HG03045 (cell line): ENCODE results near the gene MX1.
A peak's percentile ranks its signal among the peaks of the same experiment; 100 is the strongest.

Experiments
- ATAC-seq: cut with Tn5 transposase; IDR thresholded peaks from one replicate; pipeline ENCODE4 v1.9.1; 2021; ENCODE audit warnings: mild to moderate bottlenecking, moderate library complexity; ENCODE audit not compliant: unreplicated experiment

MX1 gene

GRCh38 chr21:41458559-41458958 is 32.5 kb downstream of the MX1 start:
- ATAC-seq = no peak

DNA sequence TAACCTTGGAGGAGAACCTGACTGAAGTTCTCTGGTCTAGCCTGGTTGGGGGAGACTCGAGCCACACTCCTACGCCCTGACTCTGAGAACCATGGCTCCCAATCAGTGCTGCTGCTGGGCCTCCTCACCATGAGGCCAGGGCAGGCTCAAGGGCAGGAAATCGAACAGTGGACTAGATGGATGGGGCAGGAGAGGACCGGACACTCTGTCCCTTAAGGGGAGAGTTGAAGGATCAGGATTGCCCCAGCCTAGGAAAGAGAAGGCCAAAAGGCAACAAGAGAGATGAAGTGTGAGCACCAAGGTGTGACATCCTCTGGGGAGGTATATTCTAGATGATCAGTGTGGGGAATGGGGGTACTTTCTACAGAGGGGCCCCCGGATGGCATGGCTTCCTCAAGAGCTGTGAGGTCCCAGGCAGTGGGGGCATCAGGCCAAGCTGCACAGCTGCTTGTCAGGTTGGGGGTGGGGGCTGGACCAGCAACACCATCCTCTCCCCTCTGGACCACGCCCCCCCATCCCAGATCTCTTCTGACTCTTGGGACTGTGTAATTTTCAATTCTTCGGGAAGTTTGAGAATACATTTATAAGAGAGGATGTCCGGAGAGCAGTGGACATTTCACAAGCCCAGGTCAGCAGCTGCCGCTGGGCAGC is 34.0 kb downstream of the MX1 start:
- peak; percentile 11 for ATAC-seq

DNA sequence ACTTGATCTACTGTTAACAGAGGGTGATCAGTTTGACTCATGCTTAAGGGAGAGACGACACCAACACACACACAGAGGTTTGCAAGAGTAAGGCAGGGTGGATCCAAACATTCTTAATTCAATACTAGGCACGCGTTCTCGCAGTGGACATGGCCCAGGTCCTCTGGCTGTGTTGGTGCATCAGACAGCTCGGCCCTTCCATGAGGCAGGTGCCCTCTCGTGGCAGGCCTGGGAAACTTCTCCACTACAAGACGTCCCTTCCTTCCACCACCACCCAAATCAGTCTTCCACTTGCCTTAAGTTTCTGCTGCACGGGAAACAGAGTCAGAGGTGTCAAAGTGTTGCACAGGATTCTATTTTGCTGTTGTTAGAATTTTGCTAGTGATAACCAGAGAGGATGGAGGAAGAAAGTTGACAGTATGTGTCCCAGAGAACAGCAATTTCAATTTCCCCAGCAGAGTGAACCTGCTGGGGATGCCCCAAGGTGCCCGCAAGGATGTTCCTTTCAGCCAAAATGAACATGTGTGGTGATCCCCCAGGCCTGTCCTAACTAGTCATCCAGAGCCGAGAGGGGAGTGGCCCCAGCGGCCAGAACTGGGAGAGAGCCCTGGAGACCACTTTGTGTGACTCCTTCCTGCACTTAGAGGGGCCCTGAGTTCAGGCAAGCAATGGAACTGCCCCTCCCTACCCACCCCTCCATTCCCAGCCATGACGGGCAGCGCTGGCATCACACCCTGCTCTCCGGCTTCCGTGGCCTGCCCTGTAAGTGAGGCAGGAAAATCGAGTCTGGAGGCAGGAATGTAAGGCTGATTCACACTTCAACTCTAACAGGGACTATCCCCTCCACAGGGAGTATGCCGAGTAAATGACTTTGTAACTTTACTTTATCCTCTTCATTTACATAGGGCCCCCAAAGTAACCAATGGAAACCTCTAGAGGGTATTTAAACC is 34.8 kb downstream of the MX1 start:
- peak; percentile 61 for ATAC-seq

- no peak for ATAC-seq
These were observed 39.2 kb downstream of the MX1 start for GRCh38 chr21:41465176-41465781.

GRCh38 chr21:41466024-41466820 is 40.2 kb downstream of the MX1 start:
- ATAC-seq = no peak

DNA sequence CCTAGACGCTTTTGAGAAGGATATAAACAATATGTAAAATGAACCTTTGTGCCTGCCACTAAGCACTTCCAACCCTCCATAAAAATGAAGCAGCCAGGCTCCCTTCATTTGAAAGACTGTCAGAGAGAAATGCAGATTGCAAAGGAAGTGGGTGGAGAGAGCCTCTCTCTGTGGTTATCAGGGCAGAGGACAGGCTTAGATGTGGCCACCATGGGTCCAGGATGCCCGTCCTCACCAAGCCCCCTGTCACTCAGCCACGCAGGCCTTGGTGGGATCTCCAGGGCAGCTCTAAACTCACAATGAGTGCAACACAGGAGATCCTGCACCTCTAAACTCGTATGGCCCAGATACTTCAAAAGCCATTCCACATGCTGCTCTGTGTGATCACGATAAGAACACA is 44.0 kb downstream of the MX1 start:
- ATAC-seq = no peak

GRCh38 chr21:41472753-41473548 is 46.9 kb downstream of the MX1 start:
- no peak for ATAC-seq

DNA sequence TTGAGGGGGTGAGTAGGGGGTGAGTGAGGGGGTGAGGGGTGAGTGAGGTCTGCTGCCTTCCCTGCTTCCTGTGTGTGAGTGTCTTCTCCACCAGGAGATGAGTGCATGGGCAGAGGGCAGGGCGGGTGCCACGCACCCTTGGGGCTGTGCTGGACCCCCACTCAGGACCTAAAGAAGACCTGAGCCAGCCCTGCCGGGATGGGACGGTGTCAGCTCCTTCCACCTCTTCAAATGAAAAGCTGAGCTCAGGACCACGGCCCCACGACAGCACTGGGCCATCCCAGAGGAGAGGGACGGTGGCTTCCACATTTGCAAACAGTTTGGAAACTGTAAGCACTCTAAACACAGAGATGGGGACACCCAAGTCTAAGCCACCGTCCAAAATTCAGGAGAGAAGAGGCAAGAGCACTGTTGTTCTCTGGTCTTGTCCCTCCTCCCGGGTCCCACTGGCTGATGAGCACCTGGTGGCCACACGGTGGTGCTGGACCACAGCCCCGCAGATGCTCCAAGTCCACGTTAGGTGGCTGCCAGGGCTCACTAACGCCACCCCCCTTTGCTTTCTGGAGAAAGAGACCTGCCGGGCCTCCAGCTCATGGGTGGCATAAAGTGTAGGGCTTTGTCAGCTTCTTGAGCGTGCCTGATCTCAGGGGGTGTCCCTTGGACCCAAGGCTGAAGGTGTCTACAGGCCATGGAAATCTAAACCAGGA is 49.8 kb downstream of the MX1 start:
- ATAC-seq = no peak

DNA sequence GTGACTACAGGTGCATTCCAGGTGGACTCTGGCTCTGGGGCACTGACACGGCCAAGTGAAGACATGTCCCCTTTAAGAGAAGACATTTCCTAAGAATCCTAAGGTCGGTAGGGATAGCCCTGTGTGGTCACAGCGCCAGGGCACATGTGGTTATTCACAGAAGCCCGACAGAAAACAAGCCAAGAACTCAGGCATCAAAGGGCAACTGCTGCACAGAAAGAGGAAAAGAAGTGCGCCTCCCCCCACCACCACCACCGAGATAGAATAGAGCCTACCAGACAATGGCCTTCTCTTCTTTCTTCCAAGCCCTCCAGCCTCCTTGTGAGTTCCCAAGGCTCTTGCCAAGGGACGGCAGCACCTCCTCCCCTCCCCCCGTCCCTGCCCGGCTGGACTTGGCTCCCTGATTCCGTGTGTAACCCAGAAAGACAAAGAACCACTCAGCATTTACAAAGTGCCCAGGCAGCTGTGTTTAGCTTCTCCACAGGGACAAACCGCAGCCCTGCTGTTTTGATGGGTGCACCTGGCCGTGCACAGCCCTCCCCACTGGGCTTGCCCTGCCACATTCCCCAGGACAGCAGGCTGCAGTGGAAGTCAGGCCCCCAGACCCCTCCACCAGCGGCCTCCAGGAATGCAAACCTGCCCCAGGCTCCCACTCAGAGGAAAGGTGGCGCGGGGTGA is 51.7 kb downstream of the MX1 start:
- ATAC-seq = no peak

DNA sequence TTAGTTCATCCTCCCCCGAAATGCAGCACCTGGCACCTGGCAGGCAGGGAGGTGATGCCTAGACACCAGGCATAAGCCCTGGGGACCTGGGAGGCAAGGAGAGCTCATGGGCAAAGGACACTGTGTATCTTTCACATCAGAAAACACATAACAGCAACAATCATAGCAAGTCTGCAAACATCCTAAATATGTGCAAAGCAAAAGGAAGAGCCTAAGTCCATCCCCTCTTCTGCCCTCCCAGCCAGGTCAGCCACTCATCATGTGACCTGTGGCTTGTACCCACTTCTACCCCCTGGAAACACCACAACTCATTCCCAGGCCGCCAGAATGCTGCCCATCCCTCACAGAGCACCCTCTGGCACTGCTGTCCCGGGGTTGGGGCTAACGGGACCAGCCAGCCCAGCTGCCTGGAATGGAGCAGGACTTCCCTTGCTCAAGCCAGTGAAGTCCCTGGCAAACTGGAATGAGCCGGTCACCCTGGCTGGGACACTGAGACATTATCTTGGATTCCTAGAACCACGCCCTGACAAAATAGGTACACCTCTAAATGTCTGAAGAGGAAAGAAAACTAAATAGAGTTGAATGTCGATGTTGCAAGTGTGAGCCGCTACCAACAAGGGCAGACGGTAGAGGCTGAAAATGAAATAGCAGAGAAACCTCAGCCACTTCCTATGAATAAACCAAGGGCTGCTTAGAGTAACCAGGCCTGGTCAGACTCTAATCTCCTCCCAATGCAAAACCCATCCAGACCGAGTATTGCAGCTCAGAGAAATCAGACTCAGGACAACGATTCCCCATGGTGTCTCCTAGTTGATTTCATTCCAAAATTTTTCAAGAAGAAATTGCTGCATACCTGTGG is 52.5 kb downstream of the MX1 start:
- no peak for ATAC-seq

- ATAC-seq = no peak
These were observed 53.6 kb downstream of the MX1 start for GRCh38 chr21:41479686-41480085.

- no peak for ATAC-seq
These were observed 54.1 kb downstream of the MX1 start for GRCh38 chr21:41480086-41480690.

DNA sequence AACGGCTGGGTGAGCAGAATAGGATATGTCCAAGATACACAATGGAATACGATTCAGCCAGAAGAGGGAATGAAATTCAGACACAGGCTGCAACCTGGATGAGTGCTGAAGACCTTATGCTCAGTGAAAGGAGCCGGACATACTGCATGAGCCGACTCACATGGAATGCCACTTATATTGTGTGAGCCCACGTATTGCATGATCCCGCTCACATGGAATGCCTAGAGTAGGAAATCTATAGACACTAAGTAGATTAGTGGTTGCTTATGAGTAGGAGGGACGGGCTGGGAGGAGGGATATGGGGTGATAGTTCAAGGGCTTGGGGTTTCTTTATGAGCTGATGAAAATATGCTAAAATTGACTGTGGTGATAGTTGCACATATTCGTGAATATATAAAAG is 55.2 kb downstream of the MX1 start:
- no peak for ATAC-seq

DNA sequence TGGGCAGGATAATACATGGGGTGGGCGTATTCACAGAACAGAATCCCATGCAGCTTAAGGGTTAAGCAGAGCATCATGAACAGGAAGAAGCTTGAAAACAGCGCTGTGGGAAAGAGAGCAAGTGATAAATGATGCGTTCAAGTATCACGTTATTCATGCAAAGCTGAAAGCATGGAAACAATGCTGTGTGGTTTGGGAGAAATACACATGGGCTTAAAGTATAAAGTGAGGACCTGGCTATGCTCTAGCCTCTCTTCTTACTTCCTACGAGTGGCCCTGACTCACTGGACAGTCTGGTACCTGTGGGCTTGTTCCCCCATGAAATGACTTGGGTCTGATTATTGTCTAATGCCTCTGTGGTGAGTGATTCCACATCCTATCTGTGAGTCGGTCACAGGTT is 56.3 kb downstream of the MX1 start:
- ATAC-seq = no peak

- ATAC-seq = no peak
These were observed 56.9 kb downstream of the MX1 start for GRCh38 chr21:41482980-41483379.

GRCh38 chr21:41483415-41483814 is 57.4 kb downstream of the MX1 start:
- ATAC-seq = no peak

DNA sequence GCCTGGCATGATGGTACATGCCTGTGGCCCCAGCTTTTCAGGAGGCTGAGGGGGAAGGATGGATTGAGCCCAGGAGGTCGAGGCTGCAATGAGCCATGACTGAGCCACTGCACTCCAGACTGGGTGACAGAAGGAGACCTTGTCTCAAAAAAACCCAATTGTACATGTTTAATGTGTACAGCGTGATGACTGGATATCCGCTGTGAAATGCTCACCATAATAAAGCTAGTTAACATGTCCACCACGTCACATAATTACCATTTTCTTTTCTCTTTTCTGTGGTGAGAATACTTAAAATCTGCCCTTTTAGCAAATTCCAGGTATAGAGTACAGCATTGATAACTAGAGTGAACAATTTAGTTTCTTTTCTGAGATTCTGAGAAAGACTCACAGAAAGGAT is 57.9 kb downstream of the MX1 start:
- no peak for ATAC-seq

DNA sequence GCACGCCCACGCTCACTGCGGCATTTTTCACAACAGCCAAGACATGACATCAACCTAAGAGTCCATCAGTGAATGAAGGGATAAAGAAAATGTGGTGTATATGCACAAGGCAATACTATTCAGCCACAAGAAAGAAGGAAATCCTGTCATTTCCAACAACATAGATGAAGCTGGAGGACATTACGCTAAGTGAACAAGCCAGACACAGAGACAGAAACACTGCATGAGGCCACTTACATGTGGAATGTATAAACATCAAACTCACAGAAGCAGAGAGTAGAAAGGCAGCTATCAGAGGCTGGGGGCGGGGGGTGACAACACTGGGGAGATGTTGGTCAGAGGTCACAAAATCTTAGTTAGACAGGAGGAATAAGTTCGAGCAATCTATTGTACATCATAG is 61.0 kb downstream of the MX1 start:
- ATAC-seq = no peak
